VCaP (cell line): ENCODE data around the gene SYNE1.

ENCODE experiments used
- H3K27ac ChIP-seq: fragments of 450-650 bp; 2 replicates; pipeline ENCODE4 v1.5.1; 2017
- TF ChIP-seq, protein P1 (sequence below): fragments of 450-650 bp; conservative IDR thresholded peaks from 2 replicates; pipeline ENCODE4 v1.5.1; 2017; ENCODE audit warnings: mild to moderate bottlenecking, moderate library complexity

SYNE1 gene

DNA sequence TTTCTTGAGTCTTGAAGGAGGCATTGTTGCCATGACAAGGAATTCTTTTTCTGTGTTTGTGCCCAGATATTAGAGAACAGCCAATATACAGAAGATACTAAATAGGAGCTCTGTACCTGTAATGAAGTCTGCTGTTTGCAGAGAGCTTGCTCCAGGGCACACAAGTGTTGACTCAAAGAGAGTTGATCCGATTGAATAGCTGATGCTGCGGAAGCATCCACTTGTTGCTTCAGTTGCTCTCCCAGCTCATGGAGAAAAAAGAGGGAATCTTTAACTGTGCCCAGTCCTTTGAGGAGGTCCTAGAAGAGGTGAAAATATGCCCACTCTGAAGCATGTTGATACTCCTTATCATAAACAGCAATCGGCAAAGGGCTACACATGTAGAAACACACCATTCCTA lies 418.3 kb downstream of the SYNE1 start:
- peak overlapping the region; percentile 72 for H3K27ac ChIP-seq
- TF ChIP-seq, protein P1, sequence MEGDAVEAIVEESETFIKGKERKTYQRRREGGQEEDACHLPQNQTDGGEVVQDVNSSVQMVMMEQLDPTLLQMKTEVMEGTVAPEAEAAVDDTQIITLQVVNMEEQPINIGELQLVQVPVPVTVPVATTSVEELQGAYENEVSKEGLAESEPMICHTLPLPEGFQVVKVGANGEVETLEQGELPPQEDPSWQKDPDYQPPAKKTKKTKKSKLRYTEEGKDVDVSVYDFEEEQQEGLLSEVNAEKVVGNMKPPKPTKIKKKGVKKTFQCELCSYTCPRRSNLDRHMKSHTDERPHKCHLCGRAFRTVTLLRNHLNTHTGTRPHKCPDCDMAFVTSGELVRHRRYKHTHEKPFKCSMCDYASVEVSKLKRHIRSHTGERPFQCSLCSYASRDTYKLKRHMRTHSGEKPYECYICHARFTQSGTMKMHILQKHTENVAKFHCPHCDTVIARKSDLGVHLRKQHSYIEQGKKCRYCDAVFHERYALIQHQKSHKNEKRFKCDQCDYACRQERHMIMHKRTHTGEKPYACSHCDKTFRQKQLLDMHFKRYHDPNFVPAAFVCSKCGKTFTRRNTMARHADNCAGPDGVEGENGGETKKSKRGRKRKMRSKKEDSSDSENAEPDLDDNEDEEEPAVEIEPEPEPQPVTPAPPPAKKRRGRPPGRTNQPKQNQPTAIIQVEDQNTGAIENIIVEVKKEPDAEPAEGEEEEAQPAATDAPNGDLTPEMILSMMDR = no peak

DNA sequence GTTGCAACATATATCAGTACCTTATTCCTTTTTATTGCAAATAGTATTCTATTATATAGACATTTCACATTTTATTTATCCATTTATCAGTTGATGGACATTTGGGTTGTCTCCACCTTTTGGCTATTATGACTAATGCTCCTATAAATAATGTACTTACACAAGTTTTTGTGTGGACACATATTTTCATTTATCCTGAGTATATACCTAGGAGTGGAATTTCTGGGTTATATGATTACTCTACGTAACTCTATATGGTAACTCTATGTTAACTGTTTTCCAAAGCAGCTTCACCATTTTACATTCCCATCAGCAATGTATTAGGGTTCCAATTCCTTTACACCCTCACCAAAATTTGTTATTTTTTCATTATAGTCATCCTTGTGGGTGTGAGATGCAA lies 424.7 kb downstream of the SYNE1 start:
- H3K27ac ChIP-seq = no peak overlapping the region
- TF ChIP-seq, protein P1 = no peak

DNA sequence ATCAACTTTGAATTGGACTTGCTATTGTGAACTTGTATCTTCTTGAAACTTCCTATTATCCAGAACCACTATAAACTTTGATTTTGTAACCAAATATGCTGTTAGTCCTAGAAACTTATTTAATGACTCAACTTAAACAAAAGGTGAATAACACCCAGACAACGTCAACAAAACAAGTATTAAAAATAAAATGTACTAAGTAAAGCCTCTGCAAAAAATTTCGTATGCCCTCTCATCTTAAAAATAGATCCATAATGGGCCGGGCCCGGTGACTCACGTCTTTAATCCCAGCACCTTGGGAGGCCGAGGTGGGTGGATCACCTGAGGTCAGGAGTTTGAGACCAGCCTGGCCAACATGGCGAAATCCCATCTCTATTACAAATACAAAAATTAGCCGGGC lies 428.0 kb downstream of the SYNE1 start:
- no peak overlapping the region for H3K27ac ChIP-seq
- TF ChIP-seq, protein P1 = no peak

DNA sequence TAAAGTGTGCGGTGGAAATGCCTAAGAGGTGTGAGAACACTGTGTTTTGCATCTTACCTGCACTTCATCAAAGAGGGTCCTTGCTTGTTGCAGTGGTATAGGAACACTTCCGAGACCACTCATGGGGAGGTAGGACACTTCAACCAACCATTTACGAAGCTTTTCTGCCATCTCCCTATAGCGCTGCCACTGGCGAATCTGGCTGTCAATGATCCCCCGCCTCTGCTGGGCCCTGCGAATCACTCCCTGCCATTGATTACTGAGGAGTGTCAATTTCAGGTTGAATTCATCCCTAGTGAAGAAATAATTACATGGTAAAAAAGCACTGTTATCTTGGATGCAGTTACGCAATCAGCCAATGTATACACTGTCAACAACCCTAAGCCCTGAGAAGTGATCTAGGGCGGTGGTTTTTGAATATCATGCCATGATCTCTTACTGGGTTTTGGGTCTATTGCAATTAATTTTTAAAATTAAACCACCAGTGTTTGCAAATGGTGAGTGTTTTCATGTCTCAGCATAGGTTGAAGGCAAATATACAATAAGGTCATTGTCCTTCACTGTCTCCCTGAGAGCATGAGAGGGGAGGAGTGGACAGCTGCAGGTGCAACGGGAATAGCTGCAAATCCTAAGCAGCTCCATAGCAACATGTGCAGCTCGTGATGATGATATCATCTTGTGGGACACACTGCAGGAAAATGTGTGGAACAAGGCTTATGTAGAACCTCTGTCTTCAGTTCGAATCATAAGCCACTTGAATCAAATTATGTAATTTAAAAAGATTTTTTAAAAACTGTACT lies 429.0 kb downstream of the SYNE1 start:
- TF ChIP-seq, protein P1 = no peak

DNA sequence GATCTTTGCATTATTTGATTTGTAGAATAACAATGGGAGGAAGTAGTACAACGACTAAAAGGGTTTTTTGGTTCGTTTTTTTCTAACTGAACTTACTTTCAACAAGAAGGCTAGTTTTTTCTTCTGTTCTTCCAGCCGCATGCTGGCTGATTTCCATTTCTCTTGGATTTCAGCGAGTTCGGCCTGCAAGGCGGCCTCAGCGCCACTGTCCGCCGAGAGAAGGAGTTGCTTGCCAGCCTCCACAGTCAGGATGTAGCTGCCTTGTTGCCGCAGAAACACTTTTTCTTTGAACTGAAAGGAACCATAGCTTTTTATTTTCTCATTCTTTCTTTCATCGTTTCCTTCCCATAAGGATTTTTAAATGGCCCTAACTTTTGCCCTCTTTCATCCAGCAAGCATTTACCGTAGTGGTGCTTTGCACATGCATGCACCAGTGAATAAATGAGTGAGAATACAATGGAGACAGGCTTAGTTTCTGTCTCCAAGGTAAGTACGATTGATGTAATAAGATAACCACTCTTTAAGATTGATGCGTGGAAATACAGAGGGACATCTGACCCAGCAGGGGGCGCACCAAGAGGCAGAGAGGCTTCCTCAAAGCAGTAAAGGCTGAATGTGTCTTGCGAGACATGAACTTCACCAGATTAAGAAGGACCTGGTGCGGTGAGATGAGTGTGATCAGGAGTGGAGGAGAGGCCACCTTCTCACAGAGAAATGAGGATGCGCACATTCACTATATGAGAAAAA lies 430.9 kb downstream of the SYNE1 start:
- TF ChIP-seq, protein P1 = 0 out of 2 replicates have a peak, but pooled peaks have one; percentile 22
- no peak overlapping the region for H3K27ac ChIP-seq

More for the DNA sequence above, 429.0 kb downstream of the SYNE1 start:
- no peak overlapping the region for H3K27ac ChIP-seq

DNA sequence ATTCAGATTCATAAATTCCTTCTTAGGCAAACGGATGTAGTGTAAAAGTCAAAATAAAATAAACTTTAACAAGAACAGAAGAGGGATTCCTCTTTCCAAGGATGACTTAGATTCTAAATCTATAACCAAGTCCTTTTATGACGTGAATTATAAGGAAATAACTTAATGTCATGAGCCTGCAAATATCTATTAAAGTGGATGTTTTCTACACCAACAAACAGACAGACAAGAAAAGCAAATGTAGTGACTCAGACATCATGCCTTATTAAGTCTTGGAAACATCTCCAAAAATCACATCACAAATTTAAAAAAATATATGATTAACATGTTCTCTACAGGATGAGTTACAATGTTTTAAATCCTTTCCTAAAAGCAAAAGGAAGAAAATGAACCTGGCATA lies 432.6 kb downstream of the SYNE1 start:
- TF ChIP-seq, protein P1 = no peak
- no peak overlapping the region for H3K27ac ChIP-seq

DNA sequence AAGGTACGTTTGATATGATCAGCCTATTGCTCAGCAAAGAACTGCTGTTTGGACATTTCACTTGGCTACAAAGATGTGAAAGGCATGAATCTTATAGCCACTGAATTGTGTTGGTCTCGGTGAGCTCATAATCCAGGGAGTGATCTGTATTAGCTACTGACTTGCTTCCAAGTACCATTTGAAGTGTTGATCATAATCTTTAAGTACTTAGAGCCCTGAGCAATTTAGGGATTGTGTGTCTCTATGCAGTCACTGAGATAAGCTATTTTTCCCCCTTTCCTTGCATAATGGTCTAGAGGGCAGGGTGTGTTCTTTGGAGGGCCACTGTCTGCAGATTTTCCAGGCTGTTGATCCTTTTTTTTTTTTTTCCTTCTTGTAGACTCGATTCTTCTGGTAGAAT lies 436.0 kb downstream of the SYNE1 start:
- TF ChIP-seq, protein P1 = no peak
- no peak overlapping the region for H3K27ac ChIP-seq
